NCI-H1105 (cell line): Measurements from ENCODE around the gene BICRA.
"Not testable (repeated sequence)": the region's sequence is repeated elsewhere in the genome, so short reads cannot be mapped to it uniquely, and the experiment has no call there.

Source experiments
- DNase-seq: peaks from one replicate; lab custom pipeline; 2025; lab: John Stamatoyannopoulos, UW

BICRA gene

GRCh38 chr19:47608969-47609905, at the start of gene BICRA:
Gene BICRA, plus strand, starts transcription at chr19:47609134. Its CDS starts 64,441 bp downstream, at chr19:47673575.
- peak; percentile 81 for DNase-seq

GRCh38 chr19:47560999-47561398, 47.9 kb upstream of the BICRA start:
- no peak for DNase-seq

- DNase-seq = no peak
Observed at GRCh38 chr19:47561440-47562057, 47.4 kb upstream of the BICRA start.

GRCh38 chr19:47564081-47564480, 44.9 kb upstream of the BICRA start:
- DNase-seq = no peak

GRCh38 chr19:47569331-47569730, 39.6 kb upstream of the BICRA start:
- DNase-seq = no peak

GRCh38 chr19:47572635-47573034, 36.3 kb upstream of the BICRA start:
- no peak for DNase-seq

- no peak for DNase-seq
Observed at GRCh38 chr19:47573071-47574026, 35.6 kb upstream of the BICRA start, which contains the start of gene ZNF541. Gene ZNF541, minus strand, starts transcription at chr19:47573148. Its CDS starts 17,292 bp downstream, at chr19:47555856.

GRCh38 chr19:47580397-47580796, 28.5 kb upstream of the BICRA start:
- DNase-seq = no peak

GRCh38 chr19:47581605-47582319, 27.2 kb upstream of the BICRA start:
- DNase-seq = no peak

GRCh38 chr19:47582320-47582909, 26.5 kb upstream of the BICRA start:
- DNase-seq = no peak

- DNase-seq = not testable (repeated sequence)
Observed at GRCh38 chr19:47583161-47583560, 25.8 kb upstream of the BICRA start.

GRCh38 chr19:47587295-47587694, 21.6 kb upstream of the BICRA start:
- no peak for DNase-seq

GRCh38 chr19:47589824-47590223, 19.1 kb upstream of the BICRA start:
- no peak for DNase-seq

GRCh38 chr19:47593860-47594259, 15.1 kb upstream of the BICRA start:
- no peak for DNase-seq

GRCh38 chr19:47595944-47596343, 13.0 kb upstream of the BICRA start:
- DNase-seq = no peak

GRCh38 chr19:47598407-47599349, 10.3 kb upstream of the BICRA start:
- no peak for DNase-seq

GRCh38 chr19:47599671-47600245, 9.2 kb upstream of the BICRA start:
- DNase-seq = not testable (repeated sequence)

GRCh38 chr19:47600246-47601179, 8.4 kb upstream of the BICRA start:
- peak; percentile 99 for DNase-seq
